ENCODE measurements around the gene MAEA. TPM values are rescaled to one million over a fixed set of nuclear protein-coding genes. Genes with fewer than 3 reads are reported as not detected.

Gene MAEA
- total and polyA plus RNA-seq, 2 experiments from 2014 or later = 49.8 to 99.0 TPM

DNA sequence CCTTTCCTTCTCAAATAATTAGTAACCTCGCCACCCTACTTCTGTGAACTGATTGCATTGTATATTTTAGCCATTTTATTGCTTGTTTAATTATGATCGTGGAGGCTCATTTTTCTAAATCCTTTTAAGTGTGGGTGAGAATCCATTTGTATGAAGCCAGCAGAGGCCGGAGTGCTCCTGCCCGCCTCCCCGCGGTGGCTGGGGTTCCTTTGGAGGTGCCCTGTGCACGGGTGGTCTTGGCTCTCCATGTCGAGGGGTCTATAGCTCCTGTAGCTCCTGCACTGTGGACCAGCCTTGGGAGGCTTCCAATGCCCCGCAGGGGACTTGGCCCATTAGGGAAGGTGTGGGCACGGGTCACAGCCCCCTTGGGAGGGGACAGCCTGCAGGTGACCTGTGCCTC is 72.4 kb downstream of the MAEA start:
- Mint-ChIP-seq H3K36me3 (ENCODE audit: low read depth) (peaks cover 7% of the 10 kb centered on the region; the same call in 1 of the 3 replicates), H3K4me1 (peaks cover 3% of the 10 kb centered on the region; the same call in 2 of the 3 replicates)
- no peak for ATAC-seq

DNA sequence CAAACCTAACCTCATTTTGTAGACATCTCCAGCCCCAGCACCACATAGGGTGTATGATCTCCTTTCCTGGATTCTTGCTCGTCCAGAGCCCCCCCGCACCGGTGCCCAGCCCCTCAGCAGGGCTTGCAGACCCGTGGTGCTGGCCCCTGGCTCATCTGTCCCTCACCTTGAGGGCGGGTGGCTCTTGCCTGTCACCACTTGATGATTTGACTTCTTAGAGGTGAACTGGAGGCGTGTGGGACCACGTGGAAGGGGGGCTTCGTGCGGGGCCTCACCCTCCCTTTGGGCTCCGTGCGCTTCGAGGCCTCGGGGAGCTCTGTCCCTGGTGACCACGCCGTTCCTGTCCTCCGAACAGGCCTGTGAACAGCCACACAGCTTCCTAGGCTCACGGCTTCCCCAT is 72.8 kb downstream of the MAEA start:
- Histone ChIP-seq H3K27me3 (ENCODE audit: insufficient read depth) (no peaks in the 10 kb centered on the region), H3K9me2 (ENCODE audit: insufficient read depth) (no peaks in the 10 kb centered on the region), H3K36me3 (ENCODE audit: insufficient read depth) (no peaks in the 10 kb centered on the region), H3K4me3 (no peak overlapping the region), H3K4me1 (ENCODE audit: insufficient read depth) (no peaks in the 10 kb centered on the region), H3K4me2 (no peak overlapping the region), H3F3A (replicated peaks; ENCODE audit: low read depth) (no peaks in the 10 kb centered on the region), H3K27ac (ENCODE audit: low read depth) (no peak overlapping the region), H2AFZ (no peak overlapping the region), H3K79me2 (replicated peaks; ENCODE audit: insufficient read depth) (no peaks in the 10 kb centered on the region), H4K20me1 (replicated peaks; ENCODE audit: insufficient read depth) (no peaks in the 10 kb centered on the region)
- TF ChIP-seq EZH2 (IDR thresholded peaks at IDR 0.05; ENCODE audit: low read depth, unreplicated experiment) = no peak
- no peak for TF ChIP-seq CREB1 (CRISPR knock-in tag; IDR thresholded peaks at IDR 0.05; ENCODE audit: low read depth)
- TF ChIP-seq, protein P1, sequence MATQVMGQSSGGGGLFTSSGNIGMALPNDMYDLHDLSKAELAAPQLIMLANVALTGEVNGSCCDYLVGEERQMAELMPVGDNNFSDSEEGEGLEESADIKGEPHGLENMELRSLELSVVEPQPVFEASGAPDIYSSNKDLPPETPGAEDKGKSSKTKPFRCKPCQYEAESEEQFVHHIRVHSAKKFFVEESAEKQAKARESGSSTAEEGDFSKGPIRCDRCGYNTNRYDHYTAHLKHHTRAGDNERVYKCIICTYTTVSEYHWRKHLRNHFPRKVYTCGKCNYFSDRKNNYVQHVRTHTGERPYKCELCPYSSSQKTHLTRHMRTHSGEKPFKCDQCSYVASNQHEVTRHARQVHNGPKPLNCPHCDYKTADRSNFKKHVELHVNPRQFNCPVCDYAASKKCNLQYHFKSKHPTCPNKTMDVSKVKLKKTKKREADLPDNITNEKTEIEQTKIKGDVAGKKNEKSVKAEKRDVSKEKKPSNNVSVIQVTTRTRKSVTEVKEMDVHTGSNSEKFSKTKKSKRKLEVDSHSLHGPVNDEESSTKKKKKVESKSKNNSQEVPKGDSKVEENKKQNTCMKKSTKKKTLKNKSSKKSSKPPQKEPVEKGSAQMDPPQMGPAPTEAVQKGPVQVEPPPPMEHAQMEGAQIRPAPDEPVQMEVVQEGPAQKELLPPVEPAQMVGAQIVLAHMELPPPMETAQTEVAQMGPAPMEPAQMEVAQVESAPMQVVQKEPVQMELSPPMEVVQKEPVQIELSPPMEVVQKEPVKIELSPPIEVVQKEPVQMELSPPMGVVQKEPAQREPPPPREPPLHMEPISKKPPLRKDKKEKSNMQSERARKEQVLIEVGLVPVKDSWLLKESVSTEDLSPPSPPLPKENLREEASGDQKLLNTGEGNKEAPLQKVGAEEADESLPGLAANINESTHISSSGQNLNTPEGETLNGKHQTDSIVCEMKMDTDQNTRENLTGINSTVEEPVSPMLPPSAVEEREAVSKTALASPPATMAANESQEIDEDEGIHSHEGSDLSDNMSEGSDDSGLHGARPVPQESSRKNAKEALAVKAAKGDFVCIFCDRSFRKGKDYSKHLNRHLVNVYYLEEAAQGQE (IDR thresholded peaks at IDR 0.05; ENCODE audit: unreplicated experiment) = no peak
- TF ChIP-seq JUNB (IDR thresholded peaks at IDR 0.05; ENCODE audit: unreplicated experiment) = no peak
- no peak for TF ChIP-seq NANOG (IDR thresholded peaks at IDR 0.05; ENCODE audit: borderline replicate concordance)
- no peak for TF ChIP-seq ZNF331 (CRISPR knock-in tag; IDR thresholded peaks at IDR 0.05; ENCODE audit: low read depth)
- no peak for TF ChIP-seq POLR2AphosphoS5 (IDR thresholded peaks at IDR 0.05; ENCODE audit: low read depth)
- no peak for TF ChIP-seq EZH2phosphoT487 (IDR thresholded peaks at IDR 0.05; ENCODE audit: unreplicated experiment)
- Mint-ChIP-seq H3K9me3 (no peaks in the 10 kb centered on the region; the same call in 2 of the 3 replicates), H3K4me3 (no peak overlapping the region), H3K27ac (no peak overlapping the region), H3K27me3 (ENCODE audit: insufficient read depth, low read depth, poor library complexity) (no peaks in the 10 kb centered on the region), H3K36me3 (ENCODE audit: low read depth) (peaks cover 7% of the 10 kb centered on the region; the same call in 1 of the 3 replicates), H3K4me1 (peaks cover 3% of the 10 kb centered on the region; the same call in 2 of the 3 replicates)
- ATAC-seq = no peak
- DNase-seq (ENCODE audit: low spot score) = no peak

More for the DNA sequence above, 72.4 kb downstream of the MAEA start:
- no peaks in the 10 kb centered on the region; the same call in 2 of the 3 replicates for H3K9me3 Mint-ChIP-seq
- Histone ChIP-seq H3K27ac (ENCODE audit: low read depth) (no peak overlapping the region), H3K36me3 (ENCODE audit: insufficient read depth) (no peaks in the 10 kb centered on the region), H3K4me2 (no peak overlapping the region), H4K20me1 (replicated peaks; ENCODE audit: insufficient read depth) (no peaks in the 10 kb centered on the region), H3F3A (replicated peaks; ENCODE audit: low read depth) (no peaks in the 10 kb centered on the region), H2AFZ (no peak overlapping the region), H3K4me3 (no peak overlapping the region), H3K27me3 (ENCODE audit: insufficient read depth) (no peaks in the 10 kb centered on the region), H3K4me1 (ENCODE audit: insufficient read depth) (no peaks in the 10 kb centered on the region), H3K79me2 (replicated peaks; ENCODE audit: insufficient read depth) (no peaks in the 10 kb centered on the region), H3K9me2 (ENCODE audit: insufficient read depth) (no peaks in the 10 kb centered on the region)
- DNase-seq (ENCODE audit: low spot score) = no peak
- TF ChIP-seq EZH2 (IDR thresholded peaks at IDR 0.05; ENCODE audit: low read depth, unreplicated experiment) (no peak), POLR2AphosphoS5 (IDR thresholded peaks at IDR 0.05; ENCODE audit: low read depth) (no peak), STAT1 (IDR thresholded peaks at IDR 0.05; ENCODE audit: unreplicated experiment) (no peak), CTCF (conservative IDR thresholded peaks at IDR 0.05; ENCODE audit: low read depth in 2 of 2) (no peak), ZNF114 (CRISPR knock-in tag; IDR thresholded peaks at IDR 0.05) (no peak), ZNF331 (CRISPR knock-in tag; IDR thresholded peaks at IDR 0.05; ENCODE audit: low read depth) (no peak), EZH2phosphoT487 (IDR thresholded peaks at IDR 0.05; ENCODE audit: unreplicated experiment) (no peak)
- TF ChIP-seq, protein P1 (IDR thresholded peaks at IDR 0.05; ENCODE audit: unreplicated experiment) = no peak
- no peaks in the 10 kb centered on the region for H3K27me3 Mint-ChIP-seq (ENCODE audit: insufficient read depth, low read depth, poor library complexity)
- 0 out of 2 replicates have a peak overlapping the region, but pooled peaks have one; percentile 6 for H3K27ac Mint-ChIP-seq
- H3K4me3 Mint-ChIP-seq = no peak overlapping the region
